ENCODE results near the gene RENBP. TPM values are rescaled to one million over a fixed set of nuclear protein-coding genes. Genes with fewer than 3 reads are reported as not detected.

Gene RENBP
- total RNA-seq, 1 experiment from 2014 or later: 7.1 TPM

DNA sequence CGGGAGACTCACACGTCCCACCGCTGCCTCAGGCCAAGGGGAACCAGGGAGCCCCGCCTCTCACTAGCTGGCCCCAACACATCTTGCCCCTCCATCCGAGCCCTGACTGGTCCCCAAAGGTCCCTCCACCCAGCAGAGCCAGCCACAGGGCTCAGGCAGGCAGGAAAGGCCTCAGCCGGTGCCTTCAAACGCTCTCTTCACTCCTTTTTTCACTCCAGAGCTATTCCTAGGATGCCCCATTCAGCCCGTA lies 16.8 kb downstream of the RENBP start:
- no peaks in the 10 kb centered on the region for H3K79me2 ChIP-seq (ENCODE audit: insufficient read depth, low read length)
- peak overlapping the region; percentile 55; the same call in 1 of the 2 replicates for H3K14ac ChIP-seq (ENCODE audit: insufficient read depth, low read length)
- Mint-ChIP-seq H3K4me1 (peaks cover 11 to 32% of the 10 kb centered on the region in 2 experiments), H3K36me3 (ENCODE audit: insufficient read depth in 1 of 3, low read depth in 3 of 3) (peaks cover 19 to 36% (median 26%) of the 10 kb centered on the region in 3 experiments), H3K4me3 (peak overlapping the region; percentile 71 to 83), H3K9me3 (peaks cover 55 to 71% of the 10 kb centered on the region in 2 experiments), H3K27me3 (ENCODE audit: low read depth) (no peaks in the 10 kb centered on the region; the same call in 1 of the 2 replicates), H3K27ac (peak overlapping the region; percentile 77 to 94 (median 78); a peak in 5 of 7 replicates)
- no peaks in the 10 kb centered on the region for H4K20me1 ChIP-seq (ENCODE audit: control insufficient read depth, insufficient read depth, insufficient read length)
- H3K23ac ChIP-seq (ENCODE audit: insufficient read length, low read depth, low read length): no peak overlapping the region
- H4K8ac ChIP-seq (replicated peaks; ENCODE audit: insufficient read length, low read depth, low read length): no peak overlapping the region
- no peak for DNase-seq
- H3K4me2 ChIP-seq (ENCODE audit: insufficient read depth, insufficient read length, low read length): peak overlapping the region; percentile 52
- H3K79me1 ChIP-seq (ENCODE audit: insufficient read depth, low read depth, low read length, poor library complexity, severe bottlenecking): no peaks in the 10 kb centered on the region
- no peaks in the 10 kb centered on the region for H3K4me1 ChIP-seq (ENCODE audit: insufficient read depth, low read length)
- H2BK120ac ChIP-seq (ENCODE audit: low read depth, low read length, poor library complexity, severe bottlenecking): no peak overlapping the region
- H3K18ac ChIP-seq (ENCODE audit: insufficient read length, low read depth, low read length): peak overlapping the region; percentile 78
- peaks cover 22% of the 10 kb centered on the region for H3K23me2 ChIP-seq (ENCODE audit: insufficient read length, low read depth, low read length, poor library complexity, severe bottlenecking)
- no peak overlapping the region for H2BK12ac ChIP-seq (ENCODE audit: insufficient read length, low read depth, low read length)
- no peaks in the 10 kb centered on the region for H3K27me3 ChIP-seq (ENCODE audit: insufficient read depth, low read length)
- H2BK15ac ChIP-seq (ENCODE audit: low read depth, low read length): no peak overlapping the region
- H3K9ac ChIP-seq (ENCODE audit: extremely low read depth, insufficient read length, low read length): peak overlapping the region; percentile 45
- H4K5ac ChIP-seq (ENCODE audit: insufficient read length, low read depth, low read length): no peak overlapping the region
- no peak overlapping the region for H3T11ph ChIP-seq (ENCODE audit: low read length)
- no peak overlapping the region for H2BK20ac ChIP-seq (ENCODE audit: low read depth, low read length, poor library complexity, severe bottlenecking)
- no peak overlapping the region for H4K91ac ChIP-seq (ENCODE audit: insufficient read length, low read depth, low read length)
- H3K27ac ChIP-seq (ENCODE audit: insufficient read length, low read depth, low read length): no peak overlapping the region
- no peak overlapping the region for H2AK5ac ChIP-seq (ENCODE audit: insufficient read length, low read length)
- WGBS (ENCODE audit: extremely low coverage, insufficient read length, low lambda C conversion rate): no CpG with 5 or more reads among the region's 8 CpGs
- TF ChIP-seq, protein P1, sequence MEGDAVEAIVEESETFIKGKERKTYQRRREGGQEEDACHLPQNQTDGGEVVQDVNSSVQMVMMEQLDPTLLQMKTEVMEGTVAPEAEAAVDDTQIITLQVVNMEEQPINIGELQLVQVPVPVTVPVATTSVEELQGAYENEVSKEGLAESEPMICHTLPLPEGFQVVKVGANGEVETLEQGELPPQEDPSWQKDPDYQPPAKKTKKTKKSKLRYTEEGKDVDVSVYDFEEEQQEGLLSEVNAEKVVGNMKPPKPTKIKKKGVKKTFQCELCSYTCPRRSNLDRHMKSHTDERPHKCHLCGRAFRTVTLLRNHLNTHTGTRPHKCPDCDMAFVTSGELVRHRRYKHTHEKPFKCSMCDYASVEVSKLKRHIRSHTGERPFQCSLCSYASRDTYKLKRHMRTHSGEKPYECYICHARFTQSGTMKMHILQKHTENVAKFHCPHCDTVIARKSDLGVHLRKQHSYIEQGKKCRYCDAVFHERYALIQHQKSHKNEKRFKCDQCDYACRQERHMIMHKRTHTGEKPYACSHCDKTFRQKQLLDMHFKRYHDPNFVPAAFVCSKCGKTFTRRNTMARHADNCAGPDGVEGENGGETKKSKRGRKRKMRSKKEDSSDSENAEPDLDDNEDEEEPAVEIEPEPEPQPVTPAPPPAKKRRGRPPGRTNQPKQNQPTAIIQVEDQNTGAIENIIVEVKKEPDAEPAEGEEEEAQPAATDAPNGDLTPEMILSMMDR (conservative IDR thresholded peaks at IDR 0.05): no peak
- no peak overlapping the region for H2BK5ac ChIP-seq (ENCODE audit: insufficient read length, low read length)
- H3K4ac ChIP-seq (ENCODE audit: low read depth, low read length): no peak overlapping the region
- H3K56ac ChIP-seq (ENCODE audit: insufficient read length, low read depth, low read length): no peak overlapping the region
- peaks cover 15% of the 10 kb centered on the region for H3K9me3 ChIP-seq (ENCODE audit: control insufficient read depth, low read depth, low read length)
- H2AFZ ChIP-seq (ENCODE audit: low read length): no peak overlapping the region
